DMS153 (cell line): ENCODE measurements around the gene IL1B.

Experiments used
- DNase-seq: peaks from one replicate; lab custom pipeline; 2025; lab: John Stamatoyannopoulos, UW

IL1B gene

DNA sequence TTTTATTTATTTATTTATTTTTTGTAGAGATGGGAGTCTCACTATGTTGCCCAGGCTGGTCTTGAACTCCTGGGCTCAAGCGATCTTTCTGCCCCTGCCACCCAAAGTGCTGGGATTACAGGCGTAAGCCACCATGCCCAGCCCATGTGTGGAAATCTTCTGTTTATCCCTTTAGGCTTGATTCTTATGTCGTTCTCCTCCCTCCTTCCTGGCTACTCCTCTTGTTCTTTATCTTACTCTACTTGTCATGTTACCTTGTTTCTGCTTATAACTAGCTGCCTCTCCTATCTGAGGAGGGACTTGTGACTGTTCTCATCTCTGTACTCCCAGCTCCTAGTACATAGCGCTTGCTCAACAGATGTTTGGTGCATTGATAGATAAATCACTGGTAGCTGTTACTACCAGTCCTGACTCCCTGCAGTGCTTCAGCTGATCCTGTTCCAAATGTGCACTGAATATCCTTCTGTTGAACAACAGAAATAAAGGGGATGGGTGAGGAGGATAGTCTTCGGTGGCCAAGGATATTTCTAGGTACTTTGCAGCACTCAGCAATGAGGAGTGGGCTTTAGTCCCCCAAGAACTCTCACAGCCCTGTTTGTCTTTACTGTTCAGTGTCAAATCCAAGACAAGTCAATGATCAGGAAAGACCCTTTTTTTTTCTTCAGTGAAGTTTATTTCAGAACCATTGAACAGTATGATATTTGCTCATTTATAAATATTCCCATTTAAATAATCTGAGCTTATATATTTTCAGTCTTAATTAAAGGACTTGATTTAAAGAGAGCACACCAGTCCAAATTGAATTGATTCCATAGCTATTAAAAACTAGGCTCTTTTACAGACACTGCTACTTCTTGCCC, 7.2 kb downstream of the IL1B start:
- no peak for DNase-seq

- no peak for DNase-seq
Measured at GRCh38 chr2:112828251-112828691, 8.3 kb downstream of the IL1B start.

GRCh38 chr2:112827604-112828185, 8.9 kb downstream of the IL1B start:
- no peak for DNase-seq

- DNase-seq: no peak
Measured at GRCh38 chr2:112827009-112827408, 9.6 kb downstream of the IL1B start.

- no peak for DNase-seq
Measured at GRCh38 chr2:112825706-112826105, 10.9 kb downstream of the IL1B start.

DNA sequence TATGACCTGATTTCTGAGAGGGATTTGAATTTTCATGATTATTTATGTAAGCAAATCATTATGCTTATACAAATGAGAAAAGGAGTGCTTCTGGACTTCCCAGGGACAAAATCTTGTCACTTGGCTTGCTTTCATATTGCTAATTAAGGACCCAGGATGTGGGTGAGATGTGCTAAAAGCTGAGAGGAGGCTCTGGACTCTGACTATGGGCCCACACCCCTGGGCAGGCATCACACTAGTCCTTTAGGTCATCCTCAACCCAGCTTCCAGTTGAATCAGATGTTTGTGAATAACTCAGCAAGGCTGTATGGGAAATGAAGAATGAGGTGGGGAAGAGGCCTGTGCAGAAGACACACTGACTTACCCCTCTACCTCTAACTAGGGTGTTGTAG, 11.9 kb downstream of the IL1B start:
- no peak for DNase-seq

GRCh38 chr2:112821682-112822081, 14.9 kb downstream of the IL1B start:
- DNase-seq: no peak

- DNase-seq: no peak
Measured at GRCh38 chr2:112821142-112821541, 15.4 kb downstream of the IL1B start.

- no peak for DNase-seq
Measured at GRCh38 chr2:112820343-112820742, 16.2 kb downstream of the IL1B start.

GRCh38 chr2:112819081-112819480, 17.5 kb downstream of the IL1B start:
- DNase-seq: no peak

- DNase-seq: no peak
Measured at GRCh38 chr2:112818094-112818902, 18.3 kb downstream of the IL1B start.

DNA sequence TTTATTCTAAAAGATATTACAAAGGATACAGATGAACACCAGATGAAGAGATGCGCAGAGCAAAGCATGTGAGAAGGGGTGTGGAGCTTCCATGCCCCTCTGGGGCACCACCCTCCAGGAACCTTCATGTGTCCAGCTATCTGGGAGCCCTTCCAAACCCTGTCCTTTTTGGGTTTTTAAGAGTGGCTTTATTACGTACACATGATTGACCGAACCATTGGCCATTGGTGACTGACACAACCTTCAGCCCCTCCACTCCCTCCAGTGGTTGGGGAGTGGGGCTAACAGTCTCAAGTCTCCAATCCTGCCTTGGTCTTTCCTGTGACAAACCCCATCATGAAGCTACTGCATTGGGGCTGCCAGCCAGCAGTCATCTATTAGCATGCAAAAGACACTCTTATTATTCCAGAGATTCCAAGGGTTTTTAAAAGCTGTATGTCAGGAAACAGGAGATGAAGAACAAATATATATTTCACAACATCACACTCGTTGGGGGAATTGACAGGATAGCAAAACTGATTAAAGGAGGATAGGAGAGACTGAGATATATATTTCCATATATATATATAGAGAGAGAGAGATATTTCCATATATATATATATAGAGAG, 19.4 kb downstream of the IL1B start:
- DNase-seq: no peak

DNA sequence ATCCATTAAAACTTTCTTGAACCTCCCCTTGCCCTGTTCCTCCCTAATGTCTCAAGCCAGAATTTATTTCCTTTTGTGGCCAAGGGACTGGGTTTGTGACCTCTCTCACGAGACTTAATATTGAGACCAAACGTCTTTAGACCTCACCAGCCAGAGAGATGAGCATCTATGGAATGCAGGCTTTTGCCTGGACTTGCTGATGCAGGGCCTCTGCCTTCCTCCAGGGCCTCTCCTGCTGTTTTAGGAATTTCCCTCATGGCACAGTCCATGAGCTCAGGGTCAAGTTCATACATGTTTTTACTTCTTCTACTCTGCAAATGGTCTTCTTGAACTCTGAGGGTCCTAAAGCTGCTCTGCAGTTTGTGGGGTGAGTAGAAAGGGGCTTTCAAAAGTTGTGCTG, 22.3 kb downstream of the IL1B start:
- DNase-seq: no peak

GRCh38 chr2:112813280-112813966, 23.2 kb downstream of the IL1B start:
- DNase-seq: no peak

DNA sequence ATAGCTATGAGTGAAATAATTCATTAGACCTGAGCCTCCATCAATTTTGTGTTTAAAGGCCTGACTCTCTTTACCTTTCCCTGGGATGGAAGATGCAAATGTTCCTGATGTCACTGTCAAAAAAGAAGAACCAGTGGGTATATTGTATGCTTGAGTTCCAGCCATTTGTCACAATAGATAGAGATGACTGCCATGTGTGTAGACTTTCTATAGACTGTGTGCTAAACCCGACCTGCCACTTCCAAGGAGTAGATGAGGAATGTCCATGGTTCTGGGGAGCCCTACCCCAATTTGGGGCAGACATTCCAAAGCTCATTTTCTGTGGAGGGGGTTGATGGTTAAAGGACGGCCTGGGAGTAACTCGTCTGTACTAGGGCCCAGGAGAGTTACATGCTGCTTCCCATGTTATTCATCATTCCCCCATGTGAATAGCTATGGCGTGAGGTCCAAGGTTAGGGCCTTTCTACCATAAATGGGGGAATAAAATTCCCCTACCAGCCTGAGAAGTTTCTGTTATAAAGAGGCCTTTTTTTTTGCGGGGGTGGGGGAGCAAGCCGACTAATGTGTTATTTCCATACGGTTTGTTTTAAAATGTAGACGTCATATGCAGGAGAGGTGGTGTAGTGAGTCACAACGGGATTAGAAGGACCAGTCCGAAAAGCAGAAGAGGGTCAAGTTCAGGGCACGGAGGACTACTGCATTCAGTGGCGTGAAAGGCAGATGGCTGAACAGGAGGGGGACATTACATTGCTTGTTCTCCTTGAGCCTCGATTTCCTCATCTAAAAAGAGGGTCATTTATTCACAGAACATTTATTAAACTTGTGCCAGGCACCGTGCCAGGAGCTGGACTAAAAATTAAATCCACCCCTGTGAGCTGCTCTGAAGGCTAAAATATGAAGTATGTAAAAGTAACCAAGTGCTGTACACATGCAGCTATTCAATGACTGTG, 24.0 kb downstream of the IL1B start:
- DNase-seq: no peak

DNA sequence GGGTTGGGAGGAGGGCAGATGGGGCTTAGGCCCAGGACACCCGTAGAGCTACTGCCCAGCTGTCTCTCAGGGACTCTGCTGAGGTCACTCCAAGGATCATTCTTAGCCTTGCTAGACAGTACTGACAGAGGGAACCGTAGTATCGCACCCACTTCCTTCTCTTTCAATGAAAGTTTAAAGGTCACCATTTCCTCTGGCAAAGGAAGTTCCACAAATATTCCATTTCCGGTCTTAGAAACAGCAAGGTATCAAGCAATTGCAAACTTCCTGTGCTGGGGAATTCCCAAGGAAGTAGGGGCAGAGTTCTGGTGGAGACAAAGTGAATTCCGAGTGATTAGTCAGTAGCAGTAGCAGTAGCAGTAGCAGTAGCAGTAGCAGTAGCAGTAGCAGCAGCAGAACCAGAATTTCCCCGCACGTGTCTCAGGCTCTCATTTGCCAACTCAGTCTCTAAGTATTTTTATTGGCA, 24.7 kb downstream of the IL1B start:
- no peak for DNase-seq

GRCh38 chr2:112811276-112811831, 25.2 kb downstream of the IL1B start:
- no peak for DNase-seq

GRCh38 chr2:112809112-112809511, 27.5 kb downstream of the IL1B start:
- no peak for DNase-seq

DNA sequence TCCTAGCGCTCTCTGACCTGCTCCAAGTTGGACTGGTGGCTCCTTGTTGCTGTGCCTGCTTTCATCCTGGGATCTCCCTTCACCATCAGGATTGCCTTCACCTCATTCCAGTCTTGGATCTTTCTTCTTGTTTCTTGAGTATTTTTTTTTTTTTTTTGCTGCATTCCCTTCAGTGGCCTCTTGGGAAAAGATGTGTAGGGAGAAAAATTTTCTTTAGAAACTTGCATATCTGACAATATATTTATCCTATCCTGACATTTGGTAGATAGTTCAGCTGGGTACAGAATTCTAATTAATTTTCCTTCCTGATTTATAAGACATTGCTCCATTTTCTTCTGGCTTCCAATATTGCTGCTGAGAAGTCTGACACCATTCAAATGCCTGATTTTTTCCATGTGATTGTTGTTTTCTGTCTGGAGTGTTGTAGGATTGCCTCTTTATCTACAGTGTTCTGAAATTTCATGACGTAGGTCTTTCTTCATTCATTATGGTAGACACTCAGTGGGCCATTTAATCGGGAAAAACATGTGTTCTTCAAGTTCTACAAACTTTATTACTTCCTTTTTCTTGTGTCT, 29.3 kb downstream of the IL1B start:
- no peak for DNase-seq

GRCh38 chr2:112805542-112805941, 31.0 kb downstream of the IL1B start:
- DNase-seq: no peak
